Right lobe of liver (tissue), 4 donors: ENCODE measurements around the gene TJP2.

Experiments used
- CTCF ChIP-seq, 4 donors: fragments of 200-600 bp in 3 of 4; fragments of 450-650 bp in 1 of 4; IDR thresholded peaks; one replicate each; pipeline versions ENCODE4 v1.5.1 to v1.8.0; 2016 to 2022; ENCODE audit warnings: antibody characterized with exemption in 4 of 4, mild to moderate bottlenecking in 2 of 4
- POLR2A ChIP-seq: fragments of 450-650 bp; IDR thresholded peaks from one replicate; pipeline ENCODE4 v1.6.1; 2017; ENCODE audit warnings: antibody characterized with exemption, mild to moderate bottlenecking
- donor health status: DM: no; HTN: no; CAD: no.
- donor health status: DM: no; HTN: no; CAD: no.
- donor health status: DM: no; HTN: yes; CAD: no.

DNA sequence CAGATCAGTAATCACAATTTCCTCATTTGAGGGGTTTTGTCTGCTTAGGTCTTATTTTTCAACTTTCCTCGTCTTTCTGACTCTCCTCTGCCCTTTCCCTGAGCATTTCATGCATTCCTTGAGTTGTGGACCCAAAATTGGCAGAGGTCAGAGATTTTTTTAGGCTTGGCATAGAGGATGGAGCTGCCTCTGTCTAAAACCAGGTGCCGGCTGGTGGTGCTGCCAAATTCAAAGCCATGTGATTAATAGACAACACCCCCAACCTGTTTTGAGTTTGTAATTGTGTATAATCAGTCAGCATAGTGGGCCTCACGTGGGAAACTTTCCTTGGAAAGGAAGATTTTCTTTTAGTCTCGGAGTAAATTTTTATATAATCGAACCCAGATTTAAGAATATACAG, 39.6 kb downstream of the TJP2 start:
- TF ChIP-seq CTCF (IDR thresholded peaks at IDR 0.05) = no peak
- no peak for TF ChIP-seq POLR2A
